HG02938 (cell line): Measurements from ENCODE around the gene ACAA1.

Experiments
- ATAC-seq: cut with Tn5 transposase; IDR thresholded peaks from one replicate; pipeline ENCODE4 v1.9.1; 2021; ENCODE audit warnings: mild to moderate bottlenecking, moderate library complexity; ENCODE audit not compliant: unreplicated experiment

Gene ACAA1

DNA sequence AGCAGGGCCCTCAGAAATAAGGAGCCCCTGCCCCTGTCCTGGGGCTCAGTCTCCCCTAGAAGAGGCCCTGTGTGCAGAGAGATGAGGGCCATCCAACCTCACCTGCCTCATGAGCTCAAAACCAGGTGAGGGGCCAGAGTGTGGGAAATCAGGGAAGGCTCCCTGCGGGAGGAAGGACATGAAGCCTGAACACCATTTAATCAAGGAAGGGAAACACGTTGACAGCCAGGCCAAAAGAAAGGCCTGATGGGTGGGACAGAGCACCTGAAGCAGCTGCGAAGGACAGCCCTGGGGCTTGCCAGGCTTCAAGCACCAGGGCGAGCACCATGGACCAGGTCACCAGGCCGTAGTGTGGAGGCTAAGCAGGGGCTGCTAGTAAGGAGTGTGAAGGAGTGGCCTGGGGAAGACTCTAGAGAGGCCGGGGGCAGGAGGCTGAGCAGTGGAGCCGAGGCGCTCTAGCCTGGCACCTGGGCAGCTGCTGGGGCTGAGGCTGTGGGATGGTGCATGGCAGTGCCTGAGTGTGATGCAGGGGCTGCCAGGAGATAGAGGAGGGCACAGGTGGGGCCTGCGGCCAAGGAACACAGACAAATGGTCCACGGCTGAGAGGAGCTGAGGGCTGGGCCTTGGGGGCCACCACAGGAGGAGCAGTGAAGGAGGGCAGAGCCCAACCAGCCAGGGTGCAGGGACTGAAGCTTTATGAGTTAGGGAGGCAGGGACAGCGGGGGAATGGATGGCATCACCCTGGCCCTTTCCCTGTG is 16.1 kb downstream of the ACAA1 start:
- no peak for ATAC-seq

DNA sequence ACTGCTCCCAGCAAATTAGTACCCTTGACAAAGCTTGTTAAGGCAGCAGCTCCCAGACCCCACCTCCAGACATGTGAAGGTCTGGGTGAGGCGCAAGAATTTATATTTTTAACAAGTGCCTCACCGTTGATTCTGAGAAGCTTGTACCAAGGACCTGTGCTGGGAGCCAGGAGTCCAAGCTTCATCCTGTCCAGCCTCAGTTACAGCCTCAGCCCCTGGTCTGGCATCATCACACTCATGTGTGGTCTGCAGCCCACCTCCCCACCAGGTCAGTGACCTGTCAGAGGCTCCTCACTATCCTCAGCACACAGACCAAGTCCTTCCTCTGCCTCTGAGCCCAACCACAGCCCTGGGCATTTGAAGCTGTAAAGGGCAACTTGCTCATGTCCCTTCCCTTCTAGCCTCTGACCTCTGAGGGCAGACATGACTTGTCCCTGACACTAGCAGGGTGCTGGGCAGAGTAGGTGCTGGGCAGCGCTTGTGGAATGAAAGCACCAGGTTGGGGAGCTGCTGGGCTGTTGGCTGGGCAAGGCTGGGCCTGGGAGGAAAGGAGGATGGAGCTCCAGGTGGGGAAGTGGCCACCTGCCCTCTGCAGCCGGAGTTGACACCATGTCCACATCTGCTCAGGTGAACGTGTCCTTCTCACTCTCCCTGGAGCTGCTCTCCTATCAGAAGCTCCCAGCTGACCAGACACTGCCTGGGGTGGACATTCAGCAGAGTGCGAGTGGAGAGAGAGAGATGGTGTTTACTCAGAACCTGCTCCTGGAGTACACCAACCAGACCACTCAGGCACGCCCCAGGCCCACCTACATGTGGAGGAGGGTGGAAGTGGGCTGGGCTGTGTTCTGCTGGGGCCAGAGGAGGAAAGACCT is 16.9 kb downstream of the ACAA1 start:
- no peak for ATAC-seq

DNA sequence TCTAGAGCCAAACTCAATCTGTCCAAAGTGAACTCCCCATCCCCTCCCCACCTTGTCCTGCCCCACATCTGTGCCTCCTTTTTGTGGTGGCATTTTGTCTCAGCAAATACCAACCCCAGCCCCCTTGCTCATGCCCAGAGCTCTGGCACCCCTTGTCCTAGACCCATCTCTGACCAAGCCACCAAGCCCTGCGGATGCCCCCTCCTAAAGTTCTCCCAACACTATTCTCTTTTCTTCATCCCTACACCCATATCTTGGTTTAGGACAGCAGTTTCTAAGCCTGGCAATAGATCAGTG is 17.7 kb downstream of the ACAA1 start:
- ATAC-seq = no peak

DNA sequence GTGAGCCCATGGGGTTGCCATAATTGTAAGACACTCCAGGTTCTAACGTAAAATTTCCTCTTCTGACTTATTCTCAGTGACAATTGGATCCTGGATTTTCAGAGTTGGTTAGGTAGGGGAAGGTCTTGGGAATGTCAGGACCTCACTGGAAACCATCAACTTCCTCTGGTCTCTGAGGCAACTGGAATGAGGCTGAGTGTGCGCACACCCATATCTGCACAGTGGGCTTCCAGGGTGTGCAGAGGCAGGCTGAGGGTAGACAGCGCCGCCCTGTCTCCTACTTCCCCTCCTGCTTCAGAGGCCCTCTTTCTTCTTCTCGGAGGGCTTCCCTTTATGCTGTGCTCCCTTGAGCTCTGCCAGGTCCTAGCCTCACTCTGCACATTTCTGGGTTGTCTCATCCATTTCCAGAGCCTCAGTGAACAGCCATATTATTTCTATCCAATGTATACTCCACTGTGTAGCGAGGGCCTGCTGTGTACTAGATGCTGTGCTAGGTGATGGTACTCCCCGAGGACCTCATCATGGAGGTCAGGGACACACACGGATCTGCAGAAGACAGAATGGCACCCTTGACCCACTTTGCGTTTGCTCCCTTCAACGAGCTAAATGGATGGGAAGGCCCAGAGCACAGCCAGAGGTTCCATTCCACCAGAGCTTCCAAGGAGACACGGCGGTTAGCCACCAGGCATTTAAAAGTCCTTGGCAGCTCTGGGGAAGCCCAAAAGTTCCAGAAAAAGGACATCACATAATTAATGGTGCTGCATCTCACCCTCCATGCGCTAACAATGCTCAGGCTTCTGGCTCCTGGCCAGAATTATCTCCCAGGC is 18.3 kb downstream of the ACAA1 start:
- no peak for ATAC-seq

DNA sequence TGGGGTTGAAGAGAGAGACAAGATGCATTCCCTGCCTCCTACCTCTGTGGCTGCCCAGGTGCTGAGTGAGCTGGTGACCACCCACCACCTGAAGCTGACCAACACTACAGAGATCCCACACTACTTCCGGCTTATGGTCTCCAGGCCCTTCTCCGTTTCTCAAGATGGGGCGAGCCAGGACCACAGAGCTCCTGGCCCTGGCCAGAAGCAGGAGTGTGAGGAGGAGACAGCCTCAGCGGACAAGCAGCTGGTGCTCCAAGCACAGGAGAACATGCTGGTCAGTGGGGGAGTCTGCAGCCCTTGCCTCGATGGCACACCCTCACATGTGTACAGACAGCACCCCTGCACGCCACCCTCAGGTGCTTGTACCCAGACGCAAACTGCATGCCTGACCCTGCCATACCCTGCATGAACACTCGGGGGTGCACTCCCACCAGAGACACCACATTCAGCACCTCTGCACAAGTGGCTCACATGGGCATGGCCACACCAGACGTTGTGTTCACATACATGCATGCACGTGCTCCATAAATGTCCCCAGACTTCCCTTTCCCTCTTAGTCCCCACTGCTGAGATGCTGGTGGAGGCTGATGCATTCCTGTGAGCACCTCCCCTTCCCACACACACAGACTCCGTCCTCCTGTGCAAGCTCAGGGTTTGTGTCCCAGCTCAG is 19.0 kb downstream of the ACAA1 start:
- ATAC-seq = peak; percentile 58

DNA sequence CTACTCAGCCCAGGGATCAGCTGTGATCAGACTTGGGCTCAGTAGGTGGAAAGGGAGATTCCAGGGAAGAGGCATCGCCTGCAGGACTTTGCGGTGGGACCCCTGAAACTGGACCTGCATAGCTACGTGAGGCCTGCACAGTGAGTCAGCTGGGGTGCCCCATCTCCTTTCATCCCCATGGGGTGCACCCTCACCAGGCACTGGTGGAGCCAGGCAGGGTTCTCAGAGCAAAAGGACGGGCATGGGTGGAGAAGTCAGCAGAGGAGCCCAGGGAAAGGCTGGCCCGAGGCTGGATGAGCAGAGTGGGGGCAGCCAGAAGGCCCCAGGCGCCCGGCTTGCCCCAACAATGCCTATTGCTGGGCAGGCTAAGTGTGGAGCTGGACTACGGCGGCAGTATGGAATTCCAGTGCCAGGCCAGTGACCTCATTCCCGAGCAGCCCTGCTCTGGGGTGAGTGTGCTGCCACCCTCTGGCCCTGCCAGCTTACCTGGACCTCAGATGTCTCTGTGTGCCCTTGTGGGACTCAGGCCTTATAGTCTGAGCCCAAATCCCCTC is 19.7 kb downstream of the ACAA1 start:
- no peak for ATAC-seq

DNA sequence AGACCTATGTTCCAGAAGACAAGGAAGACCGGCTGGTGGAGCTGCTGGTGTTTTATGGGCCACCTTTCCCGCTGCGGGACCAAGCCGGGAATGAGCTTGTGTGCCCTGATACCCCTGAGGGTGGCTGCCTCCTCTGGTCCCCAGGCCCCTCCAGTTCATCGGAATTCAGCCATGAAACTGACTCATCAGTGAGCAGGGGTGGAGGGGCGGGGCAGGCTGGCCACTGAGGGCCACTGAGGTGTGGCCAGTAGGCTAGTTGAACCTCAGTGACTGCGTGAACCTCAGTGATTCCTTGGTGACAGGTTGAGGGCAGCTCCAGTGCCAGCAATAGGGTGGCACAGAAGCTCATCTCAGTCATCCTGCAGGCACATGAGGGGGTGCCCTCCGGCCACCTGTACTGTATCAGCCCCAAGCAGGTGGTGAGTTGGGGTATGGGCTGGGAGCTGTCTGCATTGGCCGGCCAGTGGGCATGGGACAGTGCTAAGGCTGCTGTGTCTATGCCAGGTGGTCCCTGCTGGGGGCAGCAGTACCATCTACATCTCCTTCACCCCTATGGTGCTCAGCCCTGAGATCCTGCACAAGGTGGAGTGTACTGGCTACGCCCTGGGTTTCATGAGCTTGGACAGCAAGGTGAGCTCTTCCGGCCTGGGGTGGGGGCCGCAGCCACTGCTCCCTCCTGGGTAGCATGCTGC is 20.3 kb downstream of the ACAA1 start:
- no peak for ATAC-seq

DNA sequence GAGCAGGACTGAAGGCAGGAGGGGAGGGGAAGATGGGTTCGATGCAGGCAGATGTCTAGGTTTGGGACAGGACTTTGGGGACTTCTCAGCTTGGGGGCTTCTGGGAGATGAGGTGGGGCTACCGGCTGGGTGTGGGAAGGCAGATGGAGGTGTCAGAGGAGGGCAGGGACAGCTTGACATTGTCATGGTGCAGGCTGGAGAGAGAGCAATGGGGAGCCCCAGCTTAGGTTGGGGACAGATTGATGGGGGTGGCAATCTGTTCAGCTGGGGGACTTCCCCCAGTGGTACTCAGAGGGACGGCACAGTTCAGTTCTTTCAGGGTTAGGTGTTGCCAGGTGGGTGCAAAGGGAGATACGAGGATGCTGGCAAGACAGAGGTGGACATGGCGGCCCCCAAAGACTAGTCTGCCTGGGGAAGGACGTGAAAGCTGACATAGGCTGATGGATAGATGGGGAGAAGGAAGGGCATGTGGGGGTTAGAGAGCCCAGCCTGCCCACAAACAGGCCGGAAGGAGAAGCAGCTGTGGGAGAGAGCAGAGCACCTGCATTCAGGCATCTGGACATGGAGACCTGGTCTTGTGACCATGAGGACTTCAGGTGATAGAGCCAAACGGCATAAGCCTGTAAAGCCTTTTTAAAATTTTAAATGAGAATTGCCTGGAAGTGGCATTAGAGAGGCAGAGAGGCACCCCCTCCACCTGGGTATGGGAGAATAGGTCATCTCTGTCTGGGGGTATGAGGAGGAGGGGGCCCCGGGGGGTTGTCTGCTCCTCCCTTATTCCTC is 21.1 kb downstream of the ACAA1 start:
- no peak for ATAC-seq

DNA sequence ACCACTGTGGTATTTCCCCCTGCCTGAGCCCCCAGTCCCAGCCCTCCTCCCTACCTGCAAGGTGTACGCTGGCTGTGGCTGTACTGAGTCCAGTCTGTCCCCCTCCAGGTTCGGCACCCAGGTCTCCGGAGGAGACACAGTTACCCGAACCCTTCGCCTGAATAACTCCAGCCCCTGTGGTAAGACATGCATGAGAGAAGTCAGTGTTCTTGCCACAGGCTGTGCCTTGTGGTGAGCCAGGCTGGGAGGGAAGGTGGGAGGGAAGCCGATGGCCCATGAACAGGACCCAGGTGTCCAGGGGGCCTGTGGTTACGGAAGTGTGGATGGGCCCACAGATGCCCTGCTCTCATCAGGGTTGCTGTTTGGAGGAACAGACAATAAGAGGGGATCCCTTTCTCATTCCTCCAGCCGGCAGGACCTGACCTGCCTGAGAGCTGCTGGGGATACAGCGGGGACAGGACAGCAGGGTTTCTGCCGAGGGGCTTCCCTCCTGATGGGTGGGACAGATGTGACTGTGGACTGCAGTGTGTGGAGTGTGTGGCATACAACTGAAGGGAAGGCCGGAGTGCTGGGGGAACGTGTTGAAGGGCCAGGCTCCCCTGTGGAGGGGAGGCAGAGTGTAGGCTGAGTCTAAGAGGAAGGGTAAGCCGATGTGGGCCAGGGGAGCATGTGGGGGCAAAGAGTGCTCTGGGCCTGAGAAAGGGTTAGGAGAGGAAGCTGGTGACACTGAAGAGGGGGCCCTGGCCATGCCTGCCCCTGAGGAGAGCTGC is 21.9 kb downstream of the ACAA1 start:
- no peak for ATAC-seq

DNA sequence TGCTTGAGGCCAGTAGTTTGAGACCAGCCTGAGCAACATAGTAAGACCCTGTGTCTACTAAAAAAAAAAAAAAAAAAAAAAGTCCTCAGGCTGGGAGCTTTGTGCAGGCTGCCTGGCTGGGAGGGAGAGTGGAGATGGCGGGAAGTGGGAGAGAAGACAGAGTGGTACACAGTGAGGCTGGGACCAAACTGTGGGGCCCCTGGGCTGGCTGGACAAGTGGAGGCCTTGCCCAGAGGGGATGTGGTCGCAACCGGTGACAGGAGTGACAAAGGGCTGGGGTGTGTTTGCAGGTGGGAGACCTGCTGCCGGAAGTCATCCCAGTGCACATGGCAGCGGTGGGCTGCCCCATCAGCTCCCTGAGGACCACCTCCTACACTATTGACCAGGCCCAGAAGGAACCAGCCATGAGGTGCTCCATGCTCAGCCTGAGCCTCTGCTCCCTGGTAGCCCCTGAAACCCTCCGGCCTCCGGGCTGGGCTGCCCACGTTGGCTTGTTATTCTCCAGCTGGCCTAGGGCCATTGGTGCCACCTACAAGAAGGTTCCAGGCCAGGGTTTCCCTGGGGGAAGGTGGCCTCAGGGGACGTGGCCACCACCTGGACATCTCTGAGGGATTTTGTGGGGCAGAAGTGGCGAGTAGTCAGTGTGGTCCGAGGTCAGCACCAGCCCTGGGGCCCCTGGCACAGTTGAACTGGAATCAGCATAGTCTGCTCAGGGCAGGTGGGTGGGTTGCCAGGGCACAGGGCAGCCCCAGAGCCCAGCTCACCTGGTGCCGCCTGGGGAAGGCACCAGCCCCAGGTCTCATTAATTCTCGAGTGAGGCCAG is 22.7 kb downstream of the ACAA1 start:
- no peak for ATAC-seq

DNA sequence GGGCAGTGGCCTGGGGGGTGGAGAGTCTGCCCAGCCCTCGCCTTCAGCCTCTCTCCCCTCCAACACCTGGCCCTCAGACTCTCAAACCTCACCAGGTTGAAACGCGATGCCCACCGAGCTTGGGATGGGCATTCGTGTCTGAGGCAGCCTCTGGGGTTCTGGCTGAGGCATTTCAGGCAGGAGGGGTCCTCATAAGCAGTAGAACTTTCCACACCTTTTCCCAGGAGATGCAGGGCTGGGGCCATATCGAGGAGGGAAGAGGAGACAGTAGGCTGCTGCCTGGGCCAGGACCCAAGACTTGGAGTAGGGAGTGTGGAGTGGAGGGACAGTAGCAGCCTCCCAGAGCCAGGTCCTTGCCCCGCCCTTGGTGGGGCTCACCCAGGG is 24.6 kb downstream of the ACAA1 start:
- ATAC-seq = no peak

DNA sequence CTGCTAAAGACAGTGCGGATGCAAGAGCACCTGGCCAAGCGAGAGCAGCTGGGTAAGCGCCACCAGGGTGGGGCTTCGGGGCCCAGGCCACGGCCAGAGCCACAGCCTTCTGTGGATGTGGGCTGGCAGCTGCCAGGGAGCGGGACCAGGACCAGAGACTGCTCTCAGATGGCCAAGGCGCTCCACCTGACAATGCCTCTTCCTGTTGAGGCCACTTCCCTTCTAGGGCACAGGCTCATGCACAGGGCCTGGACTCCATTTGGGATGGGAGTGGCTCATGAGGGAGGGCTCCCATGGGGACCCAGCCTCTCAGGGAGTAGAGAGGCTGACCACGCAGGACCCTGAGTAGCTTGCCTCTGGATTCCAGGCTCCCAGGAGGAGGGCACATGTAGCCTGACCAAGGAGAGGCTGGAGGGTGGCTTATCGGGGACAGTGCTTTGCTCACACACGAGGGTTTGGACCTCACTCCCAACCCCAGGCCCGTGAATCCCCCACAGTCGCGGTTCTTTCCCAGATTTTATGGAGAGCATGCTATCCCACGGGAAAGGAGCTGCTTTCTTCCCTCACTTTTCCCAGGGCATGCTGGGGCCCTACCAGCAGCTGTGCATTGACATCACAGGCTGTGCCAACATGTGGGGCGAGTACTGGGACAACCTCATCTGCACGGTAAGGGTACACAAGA is 25.1 kb downstream of the ACAA1 start:
- ATAC-seq = no peak

DNA sequence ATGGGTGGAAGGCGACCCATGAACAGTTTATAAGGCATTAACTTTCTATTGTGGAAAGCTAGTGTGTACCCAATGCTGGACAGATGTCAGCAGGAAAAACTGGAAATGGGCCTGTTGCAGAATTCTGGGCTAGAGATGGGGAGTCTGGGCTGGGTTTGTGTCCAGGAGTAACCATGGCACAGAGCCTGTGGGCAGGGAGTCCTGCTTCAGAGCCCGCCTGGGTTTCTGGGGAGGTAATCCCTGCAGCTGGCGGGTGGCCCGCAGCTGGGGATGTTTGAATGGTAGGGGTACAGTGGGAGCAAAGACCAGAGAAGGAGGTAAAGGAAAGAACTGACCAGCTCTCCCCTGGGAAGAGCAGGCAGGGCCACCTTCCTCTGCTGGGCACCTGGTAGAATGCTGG is 25.7 kb downstream of the ACAA1 start:
- no peak for ATAC-seq

DNA sequence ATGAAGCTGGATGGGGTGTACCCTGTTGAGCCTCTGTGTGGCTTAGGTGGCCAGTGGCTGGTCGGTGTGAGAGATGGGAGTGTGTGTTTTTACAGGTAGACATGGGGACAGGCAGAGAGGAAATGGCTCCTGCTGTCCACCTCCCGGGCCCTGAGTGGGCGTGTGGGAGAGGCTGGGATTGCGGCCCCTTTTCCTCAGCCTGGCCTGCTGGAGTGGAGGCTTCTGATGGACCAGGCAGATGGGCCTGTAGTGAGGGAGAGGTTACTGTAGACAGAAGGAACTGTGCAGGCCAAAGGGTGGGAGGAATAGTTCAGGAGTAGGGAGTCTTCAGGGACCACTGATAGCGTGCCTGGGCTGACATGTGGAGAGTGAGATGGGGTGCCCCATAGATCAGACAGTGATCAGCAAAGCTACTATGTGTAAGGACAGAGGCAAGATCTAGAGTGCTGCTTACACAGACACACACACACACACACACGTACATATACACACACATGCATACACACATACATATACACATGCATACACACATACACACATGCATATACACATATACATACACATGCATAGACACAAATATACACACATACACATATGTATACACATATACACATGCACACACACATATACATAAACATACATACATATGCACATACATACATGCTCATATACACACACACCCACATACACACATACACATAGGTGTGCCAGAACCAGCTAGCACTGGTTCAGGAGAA is 26.4 kb downstream of the ACAA1 start:
- ATAC-seq = no peak

DNA sequence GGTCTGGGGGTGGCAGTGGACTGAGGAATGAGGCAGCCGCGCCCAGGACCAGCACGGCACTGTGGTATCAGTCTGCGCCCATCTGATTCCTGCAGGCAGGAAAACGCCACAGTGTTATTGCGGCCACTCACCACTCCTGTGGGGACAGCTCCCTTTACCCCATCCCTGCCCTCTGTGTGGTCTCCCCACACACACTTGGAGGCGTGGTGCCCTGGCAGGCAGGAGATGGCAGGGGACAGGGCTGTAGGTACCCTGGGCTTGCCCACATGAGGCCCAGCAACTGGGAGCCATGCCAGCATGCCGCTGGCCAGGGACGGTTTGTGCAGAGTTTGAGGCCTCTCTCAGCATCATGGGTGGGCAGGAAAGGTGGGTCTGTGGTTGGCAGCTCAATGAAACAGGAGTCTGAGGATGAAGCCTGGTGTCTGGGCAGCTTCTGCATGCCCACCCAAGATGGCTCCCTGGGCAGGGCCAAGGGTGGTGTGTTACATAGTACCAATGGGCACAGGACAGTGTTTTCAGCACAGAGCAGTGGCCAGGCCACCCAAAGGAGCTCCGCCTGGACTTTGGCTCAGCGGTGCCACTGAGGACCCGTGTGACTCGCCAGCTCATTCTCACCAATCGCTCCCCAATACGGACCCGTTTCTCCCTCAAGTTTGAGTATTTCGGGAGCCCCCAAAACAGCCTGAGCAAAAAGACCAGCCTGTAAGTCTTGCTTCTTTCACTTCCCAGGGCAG is 27.2 kb downstream of the ACAA1 start:
- ATAC-seq = no peak
